Cardiac muscle cell (in vitro differentiated cells and primary cell): ENCODE measurements around the gene FXYD7. TPM values are rescaled to one million over a fixed set of nuclear protein-coding genes. Genes with fewer than 3 reads are reported as not detected.
A peak's percentile ranks its signal among the peaks of the same experiment; 100 is the strongest.

Source experiments
- DNase-seq, 2 donors: peaks; one replicate each; pipeline versions ENCODE4 v3.0.0 to v3.0.0-alpha.2; 2010 to 2017; ENCODE audit warnings: low read depth in 1 of 2, low spot score in 1 of 2
- H3K27ac ChIP-seq: fragments of 200-600 bp; sonication (generic); 2 replicates; pipeline ENCODE4 v1.5.1; 2016
- H3K27me3 ChIP-seq: fragments of 200-600 bp; sonication (generic); 2 replicates; pipeline ENCODE4 v1.6.0; 2016; ENCODE audit warnings: control low read depth
- H3K36me3 ChIP-seq: fragments of 200-600 bp; sonication (generic); 2 replicates; pipeline ENCODE4 v1.5.1; 2016; ENCODE audit warnings: control low read depth
- H3K4me1 ChIP-seq: fragments of 200-600 bp; sonication (generic); 2 replicates; pipeline ENCODE4 v1.8.1; 2017; ENCODE audit warnings: low read depth, mild to moderate bottlenecking, mixed run types
- H3K4me3 ChIP-seq: fragments of 200-600 bp; sonication (generic); 2 replicates; pipeline ENCODE4 v1.5.1; 2016; ENCODE audit warnings: mild to moderate bottlenecking
- H3K9me3 ChIP-seq: fragments of 200-600 bp; sonication (generic); 2 replicates; pipeline ENCODE4 v1.5.1; 2017; ENCODE audit warnings: low read depth, mild to moderate bottlenecking, control low read depth
- CTCF ChIP-seq: IDR thresholded peaks from 2 replicates; pipeline ENCODE4 v1.5.1; 2012; ENCODE audit warnings: low read depth, mild to moderate bottlenecking, low read length
- polyA plus RNA-seq: library from polyadenylated mRNA; unstranded; fragments of >200 nt; fragmentation: Nextera tagmentation; extraction: Ambion mirVana; gene quantifications from 2 replicates; pipeline ENCODE4 v1.2.1, GENCODE V29; 2016
- total RNA-seq: library from RNA; depleted of rRNA; stranded (reverse); fragments of >200 nt; gene quantifications from 2 replicates; pipeline ENCODE4 v1.2.3, GENCODE V29; 2016

The FXYD7 gene
- total and polyA plus RNA-seq, 2 experiments from 2014 or later: 2.6 to 3.5 TPM

DNA sequence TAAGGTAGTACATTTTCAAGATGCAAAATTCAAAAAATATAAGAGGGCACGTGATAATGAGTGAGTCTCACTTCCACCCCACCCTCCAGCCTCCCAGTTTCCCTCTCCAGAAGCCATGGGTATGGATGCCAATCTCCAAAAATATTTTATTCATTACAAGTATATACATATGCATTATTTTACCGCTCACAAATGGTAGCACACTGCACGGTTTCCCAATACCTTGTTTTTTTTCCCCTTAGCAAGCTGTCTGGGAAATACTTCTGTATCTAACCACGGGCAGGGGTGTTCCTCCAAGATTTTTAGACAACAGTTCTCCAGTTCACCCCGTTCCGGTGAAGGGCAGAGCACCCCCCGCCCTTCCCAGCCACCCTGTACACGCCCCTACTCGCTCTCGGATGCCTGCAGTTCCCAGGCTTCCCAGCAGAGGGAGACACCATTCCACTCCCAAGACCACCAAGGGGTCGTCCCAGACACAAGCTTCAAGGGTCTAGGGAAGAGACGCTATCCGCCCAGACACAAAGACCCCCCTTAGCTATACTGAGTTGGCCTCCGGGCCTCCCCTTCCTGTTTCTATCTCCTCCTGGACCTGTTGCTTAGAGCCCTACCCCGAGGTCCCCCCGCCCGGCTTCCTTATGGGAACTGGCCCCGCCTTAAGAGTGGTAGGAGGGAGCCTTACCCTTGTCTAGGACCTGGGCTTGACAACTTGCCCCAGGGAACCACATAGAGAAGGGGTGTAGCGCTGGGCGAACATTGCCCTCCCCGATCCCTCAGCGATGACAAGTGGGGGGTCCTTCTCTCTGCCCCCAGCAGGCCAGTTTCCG lies 28.5 kb upstream of the FXYD7 start:
- Histone ChIP-seq H3K27me3 (no peaks in the 10 kb centered on the region), H3K4me1 (no peaks in the 10 kb centered on the region), H3K36me3 (no peaks in the 10 kb centered on the region), H3K9me3 (no peaks in the 10 kb centered on the region), H3K27ac (no peak overlapping the region), H3K4me3 (peak overlapping the region; percentile 1)
- DNase-seq: peak; percentile 71 to 74
- peak; percentile 100 for TF ChIP-seq CTCF

DNA sequence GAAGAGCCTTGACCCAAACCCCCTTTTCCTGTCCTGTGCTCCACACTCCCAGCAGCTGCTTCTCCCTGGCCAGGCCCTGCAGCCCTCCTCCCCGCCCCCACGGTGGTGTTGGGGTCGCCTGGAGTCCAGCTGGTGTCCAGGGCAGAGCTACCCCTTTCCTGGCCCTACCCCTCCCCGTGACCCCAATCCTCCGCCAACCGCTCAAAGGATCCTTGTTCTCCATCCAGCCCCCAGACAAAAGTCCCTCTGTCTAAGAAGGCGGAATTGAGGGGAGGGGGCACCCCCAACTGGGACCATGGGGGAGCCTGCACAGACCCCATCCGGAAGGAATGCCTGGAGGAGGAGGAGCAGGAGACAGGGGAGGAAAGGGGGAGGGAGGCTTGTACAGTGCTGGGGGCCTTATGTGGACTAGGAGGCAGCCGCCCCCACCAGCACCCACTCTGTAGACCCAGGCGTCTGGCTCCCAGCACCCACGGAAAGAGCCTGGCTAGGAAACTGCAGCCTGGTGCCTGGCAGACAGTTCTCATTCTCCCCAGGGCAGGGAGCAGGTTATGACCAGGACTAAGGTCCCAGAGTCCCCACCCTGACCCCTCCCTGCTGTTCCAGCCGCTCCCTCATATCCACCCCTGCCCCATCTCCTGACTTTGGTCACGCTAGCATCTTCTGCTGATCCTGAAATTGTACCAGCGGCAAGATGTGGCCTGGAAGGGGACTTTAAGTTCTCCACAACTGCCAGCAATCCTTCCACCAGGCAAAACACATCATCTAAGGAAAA lies 27.7 kb upstream of the FXYD7 start, which contains the start of gene FXYD3:
Gene FXYD3, plus strand, starts transcription at position 647 of the 775 bp plus-strand sequence. CDS start 3,554 bp downstream, outside the sequence.
- TF ChIP-seq CTCF: no peak
- no peaks in the 10 kb centered on the region for H3K4me1 ChIP-seq
- no peaks in the 10 kb centered on the region for H3K36me3 ChIP-seq
- DNase-seq: no peak
- H3K9me3 ChIP-seq: no peaks in the 10 kb centered on the region
- no peak within 1 kb of the TSS for H3K27ac ChIP-seq
- H3K4me3 ChIP-seq: peak within 1 kb of the TSS; percentile 1
- H3K27me3 ChIP-seq: no peaks in the 10 kb centered on the region

DNA sequence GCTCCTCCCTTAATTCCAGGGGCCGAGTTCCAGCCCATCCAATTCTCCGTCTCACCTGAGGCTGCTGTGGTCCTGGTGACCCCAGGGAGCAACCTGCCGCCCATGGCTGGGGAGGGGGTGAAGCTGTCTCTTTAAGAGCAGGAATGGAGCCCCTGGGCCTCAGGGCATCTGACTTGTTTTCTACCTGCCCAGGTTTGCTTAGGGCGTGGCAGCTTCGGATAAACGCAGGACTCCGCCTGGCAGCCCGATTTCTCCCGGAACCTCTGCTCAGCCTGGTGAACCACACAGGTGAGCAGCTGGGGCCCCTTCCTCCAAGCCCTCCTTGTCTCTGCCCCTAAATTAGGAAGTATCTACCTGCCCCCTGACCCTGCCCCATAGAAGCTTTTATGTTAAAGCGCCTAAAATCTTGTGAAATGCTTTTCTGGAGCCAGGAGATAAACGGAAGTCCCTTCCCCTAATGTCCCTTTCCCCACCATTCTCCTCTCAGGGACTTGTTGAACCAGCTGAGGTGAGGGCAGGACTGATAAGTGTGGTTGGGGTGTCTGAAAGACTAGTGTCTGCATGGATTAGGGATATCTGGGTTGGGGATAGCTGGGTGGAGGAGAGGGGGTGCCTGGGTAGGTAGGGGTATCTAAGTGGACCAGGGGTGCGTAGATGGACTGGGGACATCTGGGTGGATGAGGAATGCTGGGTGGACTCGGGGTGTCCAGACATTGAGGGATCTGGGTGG lies 26.8 kb upstream of the FXYD7 start:
- TF ChIP-seq CTCF: no peak
- Histone ChIP-seq H3K27ac (no peak overlapping the region), H3K4me3 (no peak overlapping the region), H3K9me3 (no peaks in the 10 kb centered on the region), H3K36me3 (no peaks in the 10 kb centered on the region), H3K4me1 (no peaks in the 10 kb centered on the region), H3K27me3 (no peaks in the 10 kb centered on the region)
- no peak for DNase-seq

- no peak for TF ChIP-seq CTCF
- no peaks in the 10 kb centered on the region for H3K4me1 ChIP-seq
- H3K9me3 ChIP-seq: no peaks in the 10 kb centered on the region
- no peaks in the 10 kb centered on the region for H3K27me3 ChIP-seq
- no peaks in the 10 kb centered on the region for H3K36me3 ChIP-seq
- H3K27ac ChIP-seq: no peak overlapping the region
- no peak overlapping the region for H3K4me3 ChIP-seq
- DNase-seq: no peak
Observed at GRCh38 chr19:35117116-35117515, 25.9 kb upstream of the FXYD7 start.

GRCh38 chr19:35117799-35118198 lies 25.3 kb upstream of the FXYD7 start:
- no peak overlapping the region for H3K27ac ChIP-seq
- no peaks in the 10 kb centered on the region for H3K9me3 ChIP-seq
- H3K36me3 ChIP-seq: no peaks in the 10 kb centered on the region
- TF ChIP-seq CTCF: no peak
- H3K4me1 ChIP-seq: no peaks in the 10 kb centered on the region
- no peaks in the 10 kb centered on the region for H3K27me3 ChIP-seq
- DNase-seq: no peak
- no peak overlapping the region for H3K4me3 ChIP-seq
